WI38 (cell line): Measurements from ENCODE around the gene PPP2R5A.

Experiments used
- H3K4me3 ChIP-seq: 2 replicates; pipeline ENCODE4 v1.5.1; 2011; ENCODE audit warnings: low read depth, mild to moderate bottlenecking, control low read depth, low read length
- TF ChIP-seq, protein P1 (sequence below): IDR thresholded peaks from 2 replicates; pipeline ENCODE4 v1.5.1; 2012; ENCODE audit warnings: low read depth, mild to moderate bottlenecking, control low read depth, low read length

The PPP2R5A gene

GRCh38 chr1:212359794-212360479, 74.7 kb downstream of the PPP2R5A start:
- TF ChIP-seq, protein P1, sequence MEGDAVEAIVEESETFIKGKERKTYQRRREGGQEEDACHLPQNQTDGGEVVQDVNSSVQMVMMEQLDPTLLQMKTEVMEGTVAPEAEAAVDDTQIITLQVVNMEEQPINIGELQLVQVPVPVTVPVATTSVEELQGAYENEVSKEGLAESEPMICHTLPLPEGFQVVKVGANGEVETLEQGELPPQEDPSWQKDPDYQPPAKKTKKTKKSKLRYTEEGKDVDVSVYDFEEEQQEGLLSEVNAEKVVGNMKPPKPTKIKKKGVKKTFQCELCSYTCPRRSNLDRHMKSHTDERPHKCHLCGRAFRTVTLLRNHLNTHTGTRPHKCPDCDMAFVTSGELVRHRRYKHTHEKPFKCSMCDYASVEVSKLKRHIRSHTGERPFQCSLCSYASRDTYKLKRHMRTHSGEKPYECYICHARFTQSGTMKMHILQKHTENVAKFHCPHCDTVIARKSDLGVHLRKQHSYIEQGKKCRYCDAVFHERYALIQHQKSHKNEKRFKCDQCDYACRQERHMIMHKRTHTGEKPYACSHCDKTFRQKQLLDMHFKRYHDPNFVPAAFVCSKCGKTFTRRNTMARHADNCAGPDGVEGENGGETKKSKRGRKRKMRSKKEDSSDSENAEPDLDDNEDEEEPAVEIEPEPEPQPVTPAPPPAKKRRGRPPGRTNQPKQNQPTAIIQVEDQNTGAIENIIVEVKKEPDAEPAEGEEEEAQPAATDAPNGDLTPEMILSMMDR, result no peak
- no peak overlapping the region for H3K4me3 ChIP-seq

- no peak overlapping the region for H3K4me3 ChIP-seq
- TF ChIP-seq, protein P1, result no peak
These were observed 79.8 kb downstream of the PPP2R5A start for GRCh38 chr1:212364985-212365384.

DNA sequence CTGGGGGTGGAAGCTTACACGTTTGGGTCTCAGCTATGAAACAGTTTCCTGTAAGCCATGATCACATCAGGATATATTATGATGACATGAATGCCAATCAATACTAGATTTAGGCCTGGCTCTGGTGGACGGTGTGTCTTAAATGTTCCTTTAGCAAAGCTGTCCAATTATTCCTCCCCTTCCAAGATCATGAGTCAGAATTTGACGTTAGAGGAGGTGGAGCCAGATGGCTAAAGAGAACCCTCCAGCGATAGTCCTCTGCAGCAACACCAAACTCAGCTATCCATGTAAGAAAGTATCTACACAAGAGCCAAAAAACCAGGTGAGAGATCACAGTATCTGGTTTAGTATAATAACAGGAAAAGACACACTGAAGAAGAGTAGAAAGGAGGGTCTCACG, 81.7 kb downstream of the PPP2R5A start:
- no peak overlapping the region for H3K4me3 ChIP-seq
- TF ChIP-seq, protein P1, result no peak

- H3K4me3 ChIP-seq, result no peak overlapping the region
- TF ChIP-seq, protein P1, result no peak
These were observed 82.4 kb downstream of the PPP2R5A start for GRCh38 chr1:212367474-212368072.

DNA sequence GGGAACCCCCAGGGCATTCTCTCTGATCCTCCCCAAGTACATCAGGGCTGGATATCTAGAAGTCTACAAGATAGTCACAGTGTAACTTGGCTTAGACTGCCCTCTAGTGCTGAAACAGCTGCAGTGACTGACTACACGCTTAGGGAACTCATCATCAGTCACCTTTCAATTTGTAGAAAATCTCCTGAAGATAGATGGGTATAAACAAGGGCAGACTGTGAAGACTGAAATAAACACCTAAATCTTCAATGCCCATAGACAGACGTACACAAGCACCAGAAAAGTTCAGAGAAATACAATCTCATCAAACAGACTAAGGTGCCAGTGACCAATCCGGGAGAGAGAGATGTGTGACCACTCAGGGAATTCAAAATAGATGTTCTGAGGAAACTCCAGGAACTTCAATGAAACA, 82.9 kb downstream of the PPP2R5A start:
- H3K4me3 ChIP-seq, result no peak overlapping the region
- TF ChIP-seq, protein P1, result peak; percentile 91

GRCh38 chr1:212375986-212376385, 90.8 kb downstream of the PPP2R5A start:
- no peak overlapping the region for H3K4me3 ChIP-seq
- TF ChIP-seq, protein P1, result no peak

- TF ChIP-seq, protein P1, result no peak
- H3K4me3 ChIP-seq, result no peak overlapping the region
These were observed 92.4 kb downstream of the PPP2R5A start for GRCh38 chr1:212377644-212378043.
